CD4-positive, alpha-beta T cell treated with Interleukin-15 for 4 hours (primary cell): ENCODE data around the gene KLF7.

ENCODE experiments used
- DNase-seq: peaks from one replicate; pipeline ENCODE4 v3.0.0-alpha.2; 2020; ENCODE audit warnings: low spot score

KLF7 gene

GRCh38 chr2:207148020-207148419 lies 17.7 kb downstream of the KLF7 start:
- no peak for DNase-seq

GRCh38 chr2:207144173-207144785 lies 21.5 kb downstream of the KLF7 start:
- DNase-seq, result no peak

GRCh38 chr2:207143215-207144172 lies 22.3 kb downstream of the KLF7 start:
- DNase-seq, result peak; percentile 77

GRCh38 chr2:207142461-207142860 lies 23.3 kb downstream of the KLF7 start:
- DNase-seq, result peak; percentile 32

GRCh38 chr2:207141386-207141785 lies 24.4 kb downstream of the KLF7 start:
- DNase-seq, result no peak

- DNase-seq, result no peak
Observed at GRCh38 chr2:207140265-207140664, 25.5 kb downstream of the KLF7 start.

GRCh38 chr2:207139552-207139951 lies 26.2 kb downstream of the KLF7 start:
- no peak for DNase-seq

GRCh38 chr2:207138627-207139297 lies 27.0 kb downstream of the KLF7 start:
- DNase-seq, result no peak

GRCh38 chr2:207137596-207138337 lies 28.0 kb downstream of the KLF7 start:
- DNase-seq, result no peak

- DNase-seq, result no peak
Observed at GRCh38 chr2:207136874-207137273, 28.9 kb downstream of the KLF7 start.

GRCh38 chr2:207135801-207136457 lies 29.8 kb downstream of the KLF7 start:
- no peak for DNase-seq

GRCh38 chr2:207135340-207135739 lies 30.4 kb downstream of the KLF7 start:
- peak; percentile 19 for DNase-seq

- no peak for DNase-seq
Observed at GRCh38 chr2:207133820-207134519, 31.8 kb downstream of the KLF7 start.

- DNase-seq, result no peak
Observed at GRCh38 chr2:207133458-207133819, 32.3 kb downstream of the KLF7 start.

GRCh38 chr2:207132019-207132418 lies 33.7 kb downstream of the KLF7 start:
- DNase-seq, result no peak

GRCh38 chr2:207131594-207131993 lies 34.2 kb downstream of the KLF7 start:
- no peak for DNase-seq

- DNase-seq, result no peak
Observed at GRCh38 chr2:207130958-207131521, 34.7 kb downstream of the KLF7 start.

GRCh38 chr2:207129821-207130220 lies 35.9 kb downstream of the KLF7 start:
- DNase-seq, result no peak

GRCh38 chr2:207128867-207129266 lies 36.9 kb downstream of the KLF7 start:
- no peak for DNase-seq

- no peak for DNase-seq
Observed at GRCh38 chr2:207126724-207127308, 38.9 kb downstream of the KLF7 start.
